Measurements from ENCODE around the gene BLOC1S4.

Gene BLOC1S4

DNA sequence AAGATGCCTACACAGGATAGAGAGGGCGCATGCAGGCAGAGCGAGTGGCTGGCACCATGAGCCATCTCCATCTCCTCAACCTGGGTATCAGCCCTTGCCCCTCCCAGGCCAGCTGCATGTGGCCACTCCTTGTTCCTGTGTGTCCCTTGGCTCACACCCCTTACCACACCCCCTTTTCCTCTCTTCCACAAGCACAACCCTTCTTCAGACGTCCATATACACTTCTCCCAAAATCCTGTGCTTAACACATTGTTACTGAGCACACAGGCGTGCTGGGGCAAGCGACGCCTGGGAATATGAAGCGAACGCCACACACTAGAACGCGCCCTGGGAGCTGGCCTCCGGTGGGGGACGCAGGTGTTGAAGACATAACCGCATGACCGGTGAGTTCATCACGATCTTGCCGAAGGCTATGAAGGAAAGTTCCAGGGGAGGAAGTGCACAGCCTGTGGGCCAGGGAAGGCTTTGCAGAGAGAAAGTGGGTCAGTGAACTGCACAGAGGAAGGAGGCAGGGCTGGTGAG lies 47.4 kb downstream of the BLOC1S4 start:
- DNase-seq (ENCODE audit: low read depth in 2 of 2, low spot score in 1 of 2), result no peak

DNA sequence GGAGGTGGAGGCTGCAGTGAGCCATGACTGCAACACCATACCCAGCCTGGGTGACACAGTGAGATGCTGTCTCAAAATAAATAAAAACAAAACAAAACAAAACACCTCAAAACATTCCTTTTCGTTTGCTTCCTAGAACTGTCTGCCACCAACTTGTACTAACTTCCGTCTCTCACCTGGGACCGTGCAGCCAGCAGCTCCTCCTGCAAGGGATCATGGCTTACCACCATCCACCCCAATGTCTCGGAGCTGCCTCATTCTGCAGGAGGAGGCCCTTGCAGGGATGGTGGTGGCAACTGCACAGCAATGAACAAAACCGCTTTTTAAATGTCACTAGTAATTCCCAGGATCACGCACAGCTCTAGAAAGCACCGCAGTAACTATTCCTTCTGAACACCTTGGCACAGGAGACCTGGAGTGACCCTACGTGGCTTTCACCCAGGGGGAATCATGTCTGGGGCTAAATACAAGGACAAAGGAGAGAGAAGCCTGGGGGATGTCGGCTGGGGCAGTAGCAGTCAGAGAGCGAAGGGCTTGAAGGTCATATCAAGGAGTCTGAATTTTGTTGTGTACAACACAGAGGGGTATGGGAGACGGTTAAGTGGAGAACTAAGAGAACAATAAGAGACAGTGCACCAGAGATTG lies 49.1 kb downstream of the BLOC1S4 start:
- DNase-seq (ENCODE audit: low read depth in 2 of 2, low spot score in 1 of 2), result no peak

DNA sequence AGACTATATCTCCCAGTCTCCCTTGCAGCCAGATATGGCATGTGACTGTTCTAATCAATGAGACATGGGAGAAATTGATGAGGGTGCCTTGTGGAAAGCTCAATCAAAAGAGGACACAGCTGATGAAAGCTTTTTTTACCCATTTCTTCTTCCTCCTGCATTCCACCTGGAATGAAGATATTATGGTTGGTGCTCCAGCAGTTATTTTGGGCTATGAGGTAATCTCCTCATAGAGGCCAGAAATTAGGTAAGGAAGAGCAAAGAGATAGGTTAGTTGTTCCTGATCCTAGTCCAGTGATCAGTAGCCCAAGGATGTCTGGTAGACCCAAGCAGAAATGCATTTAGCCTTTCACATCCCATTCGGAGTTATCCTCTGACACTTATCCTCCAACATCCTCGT lies 49.7 kb downstream of the BLOC1S4 start:
- DNase-seq (ENCODE audit: low read depth in 2 of 2, low spot score in 1 of 2), result no peak

Measured in stimulated activated CD8-positive, alpha-beta memory T cell treated with anti-CD3 and anti-CD28 coated beads, Interleukin-4, amount 100 ng/mL, for 1 hour (primary cell).